Lung (tissue), 12 donors: ENCODE measurements around the gene KRTAP5-11. TPM values are rescaled to one million over a fixed set of nuclear protein-coding genes. Genes with fewer than 3 reads are reported as not detected.
"Not testable (repeated sequence)": the region's sequence is repeated elsewhere in the genome, so short reads cannot be mapped to it uniquely, and the experiment has no call there.

Experiments used
- ATAC-seq: fragments of 200-7000 bp; cut with Tn5 transposase; one replicate; pipeline ENCODE4 v1.9.1; 2020; ENCODE audit warnings: moderate number of reproducible peaks; ENCODE audit not compliant: insufficient read depth, low FRiP score
- DNase-seq, 3 donors: peaks; one replicate each; pipeline ENCODE4 v3.0.0-alpha.2; 2013 to 2017
- H3K27ac ChIP-seq, 2 donors: one replicate each; pipeline ENCODE4 v1.5.1; 2013; ENCODE audit warnings: mild to moderate bottlenecking in 2 of 2, moderate library complexity in 2 of 2, control low read depth in 1 of 2, inconsistent platforms in 1 of 2, low read depth in 1 of 2, low read length in 1 of 2
- H3K27me3 ChIP-seq, 3 donors: one replicate each; pipeline ENCODE4 v1.5.1; 2013; ENCODE audit warnings: low read length in 2 of 3; ENCODE audit not compliant: control insufficient read depth in 3 of 3, insufficient read depth in 3 of 3
- H3K36me3 ChIP-seq, 4 donors: one replicate each; pipeline ENCODE4 v1.5.1; 2013; ENCODE audit warnings: low read length in 4 of 4, mild to moderate bottlenecking in 1 of 4, moderate library complexity in 1 of 4; ENCODE audit not compliant: control insufficient read depth in 4 of 4, insufficient read depth in 4 of 4
- H3K4me1 ChIP-seq, 5 donors: one replicate each; pipeline ENCODE4 v1.5.1; 2013; ENCODE audit warnings: low read length in 5 of 5, mild to moderate bottlenecking in 2 of 5, moderate library complexity in 1 of 5; ENCODE audit not compliant: control insufficient read depth in 5 of 5, insufficient read depth in 5 of 5
- H3K4me3 ChIP-seq: one replicate; pipeline ENCODE4 v1.5.1; 2013; ENCODE audit warnings: mild to moderate bottlenecking, control low read depth, moderate library complexity
- H3K9ac ChIP-seq, 2 donors: one replicate each; pipeline ENCODE4 v1.5.1; 2013; ENCODE audit warnings: low read length in 2 of 2, control low read depth in 1 of 2; ENCODE audit not compliant: insufficient read depth in 1 of 2
- H3K9me3 ChIP-seq, 4 donors: one replicate each; pipeline ENCODE4 v1.5.1; 2013; ENCODE audit warnings: low read length in 3 of 4, mild to moderate bottlenecking in 1 of 4, moderate library complexity in 1 of 4; ENCODE audit not compliant: control insufficient read depth in 4 of 4, insufficient read depth in 3 of 4
- WGBS, 2 donors: extraction: QIAGEN DNeasy Blood & Tissue Kit; methylation state at CpG; one replicate each; pipeline ENCODE4 v1.1.7; 2013; 5-methylcytosine and 5-hydroxymethylcytosine counted together
- polyA plus RNA-seq, 2 donors: library from polyadenylated mRNA; stranded (reverse); fragments of 200-250 nt; gene quantifications; one replicate each; pipeline ENCODE4 v1.2.1, GENCODE V29; 2013
- total RNA-seq, 2 donors: library from RNA; depleted of rRNA in 1 of 2; stranded (reverse); fragments of >200 nt in 1 of 2; gene quantifications; one replicate each; pipeline ENCODE4 v1.2.1, GENCODE V29; 2014 to 2021
- TF ChIP-seq, protein P1 (sequence below): IDR thresholded peaks from 2 replicates; pipeline ENCODE4 v1.5.1; 2012; ENCODE audit warnings: mild to moderate bottlenecking; ENCODE audit errors: control extremely low read depth, extremely low read depth
- donor health status: control.
- donor health status: control.
- donor health status: Bipolar disorder and iron deficiency.
- donor health status: healthy.
- donor health status: DM: yes; HTN: yes; CAD: no.

Gene KRTAP5-11
- total and polyA plus RNA-seq, 4 donors = not detected

DNA sequence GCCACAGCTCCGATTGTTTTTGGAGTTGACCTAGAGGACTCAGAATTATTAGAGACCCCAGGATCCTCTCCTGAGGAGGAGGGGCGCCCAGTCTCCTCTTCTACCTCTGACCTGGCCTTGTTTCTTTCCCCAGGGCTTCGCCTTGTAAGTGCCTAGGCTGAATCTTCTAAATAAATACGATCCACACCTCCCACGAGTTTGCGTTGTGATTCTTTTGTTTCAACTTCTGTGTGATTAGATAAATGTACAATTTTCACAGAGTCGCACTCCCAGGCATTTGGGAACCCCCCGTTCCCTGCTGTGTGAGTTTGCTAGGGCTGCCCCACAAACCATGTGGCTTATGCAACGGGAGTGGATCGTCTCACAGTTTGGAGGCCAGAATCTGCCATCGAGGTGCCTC, 43.7 kb downstream of the KRTAP5-11 start:
- TF ChIP-seq, protein P1, sequence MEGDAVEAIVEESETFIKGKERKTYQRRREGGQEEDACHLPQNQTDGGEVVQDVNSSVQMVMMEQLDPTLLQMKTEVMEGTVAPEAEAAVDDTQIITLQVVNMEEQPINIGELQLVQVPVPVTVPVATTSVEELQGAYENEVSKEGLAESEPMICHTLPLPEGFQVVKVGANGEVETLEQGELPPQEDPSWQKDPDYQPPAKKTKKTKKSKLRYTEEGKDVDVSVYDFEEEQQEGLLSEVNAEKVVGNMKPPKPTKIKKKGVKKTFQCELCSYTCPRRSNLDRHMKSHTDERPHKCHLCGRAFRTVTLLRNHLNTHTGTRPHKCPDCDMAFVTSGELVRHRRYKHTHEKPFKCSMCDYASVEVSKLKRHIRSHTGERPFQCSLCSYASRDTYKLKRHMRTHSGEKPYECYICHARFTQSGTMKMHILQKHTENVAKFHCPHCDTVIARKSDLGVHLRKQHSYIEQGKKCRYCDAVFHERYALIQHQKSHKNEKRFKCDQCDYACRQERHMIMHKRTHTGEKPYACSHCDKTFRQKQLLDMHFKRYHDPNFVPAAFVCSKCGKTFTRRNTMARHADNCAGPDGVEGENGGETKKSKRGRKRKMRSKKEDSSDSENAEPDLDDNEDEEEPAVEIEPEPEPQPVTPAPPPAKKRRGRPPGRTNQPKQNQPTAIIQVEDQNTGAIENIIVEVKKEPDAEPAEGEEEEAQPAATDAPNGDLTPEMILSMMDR = no peak
- Histone ChIP-seq H3K9me3 (no peaks in the 10 kb centered on the region), H3K36me3 (no peaks in the 10 kb centered on the region), H3K4me1 (no peaks in the 10 kb centered on the region), H3K9ac (no peak overlapping the region), H3K27me3 (no peaks in the 10 kb centered on the region), H3K4me3 (no peak overlapping the region), H3K27ac (no peak overlapping the region)
- ATAC-seq (no peak), DNase-seq (no peak)
- WGBS, 2 donors = 88% methylated on average over 11 of the region's 11 CpGs

DNA sequence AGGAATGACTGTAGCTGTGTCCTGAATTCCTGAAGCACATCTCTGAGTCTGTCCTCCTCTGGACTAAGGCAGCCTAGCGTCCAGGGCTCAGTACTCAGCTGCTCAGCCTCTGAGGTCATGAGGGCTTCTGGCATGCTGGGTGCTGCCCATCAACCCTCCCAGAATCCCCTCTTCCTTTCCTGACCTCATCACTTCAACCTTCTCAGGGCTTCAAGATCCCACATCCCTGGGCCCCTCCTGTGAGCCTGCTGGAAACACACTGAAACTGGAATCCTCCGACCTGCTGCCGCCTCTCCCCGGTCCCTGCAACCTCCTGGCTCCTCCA, 44.0 kb downstream of the KRTAP5-11 start:
- DNase-seq (no peak), ATAC-seq (no peak)
- Histone ChIP-seq H3K27ac (no peak overlapping the region), H3K9ac (no peak overlapping the region), H3K27me3 (no peaks in the 10 kb centered on the region), H3K9me3 (no peaks in the 10 kb centered on the region), H3K4me1 (no peaks in the 10 kb centered on the region), H3K4me3 (no peak overlapping the region), H3K36me3 (no peaks in the 10 kb centered on the region)
- 90 to 91% methylated on average over 4 of the region's 4 CpGs for WGBS, 2 donors
- TF ChIP-seq, protein P1 = no peak

DNA sequence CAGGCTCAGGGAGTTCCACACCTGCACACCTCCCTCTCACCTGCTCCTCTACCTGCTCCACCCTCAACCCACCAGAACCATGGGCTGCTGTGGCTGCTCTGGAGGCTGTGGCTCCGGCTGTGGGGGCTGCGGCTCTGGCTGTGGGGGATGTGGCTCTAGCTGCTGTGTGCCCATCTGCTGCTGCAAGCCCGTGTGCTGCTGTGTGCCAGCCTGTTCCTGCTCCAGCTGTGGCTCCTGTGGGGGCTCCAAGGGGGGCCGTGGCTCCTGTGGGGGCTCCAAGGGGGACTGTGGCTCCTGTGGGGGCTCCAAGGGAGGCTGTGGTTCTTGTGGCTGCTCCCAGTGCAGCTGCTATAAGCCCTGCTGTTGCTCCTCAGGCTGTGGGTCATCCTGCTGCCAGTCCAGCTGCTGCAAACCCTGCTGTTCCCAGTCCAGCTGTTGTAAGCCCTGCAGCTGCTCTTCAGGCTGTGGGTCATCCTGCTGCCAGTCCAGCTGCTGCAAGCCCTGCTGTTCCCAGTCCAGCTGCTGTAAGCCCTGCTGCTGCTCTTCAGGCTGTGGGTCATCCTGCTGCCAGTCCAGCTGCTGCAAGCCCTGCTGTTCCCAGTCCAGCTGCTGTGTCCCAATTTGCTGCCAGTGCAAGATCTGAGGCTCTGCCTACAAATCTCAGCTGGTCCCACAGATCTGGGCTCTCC, 44.6 kb downstream of the KRTAP5-11 start, which contains the start of gene KRTAP5-8:
TSS of gene KRTAP5-8 (plus strand) at position 49 of the 689 bp plus-strand sequence. CDS start at position 80, 31 bp downstream.
- not testable (repeated sequence) for H3K27me3 ChIP-seq, H3K4me1 ChIP-seq, H3K36me3 ChIP-seq, H3K27ac ChIP-seq, ATAC-seq, H3K4me3 ChIP-seq, H3K9ac ChIP-seq, H3K9me3 ChIP-seq
- WGBS, 2 donors = 52 to 66% methylated on average over 4 of the region's 4 CpGs
- peak; percentile 26 to 54 (median 45) for DNase-seq

DNA sequence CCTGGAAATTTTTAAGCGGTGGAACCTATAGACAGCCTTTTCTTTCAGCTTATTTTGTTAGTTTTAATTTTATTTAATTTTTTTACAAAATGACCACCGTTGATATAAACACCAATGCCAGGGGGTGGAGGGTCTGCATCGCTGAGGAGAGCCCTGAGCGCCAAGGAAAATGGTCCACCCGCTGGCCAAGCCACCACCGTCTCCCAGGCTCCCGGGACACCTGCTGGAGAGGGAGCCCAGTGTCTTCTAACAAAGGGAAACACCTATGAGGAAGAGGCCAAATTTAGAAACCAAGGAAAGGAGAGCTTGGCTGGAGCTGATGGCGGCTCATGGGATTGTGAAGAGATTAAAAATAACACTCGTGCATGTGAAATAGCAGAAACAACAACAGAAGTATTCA, 45.1 kb downstream of the KRTAP5-11 start:
- Histone ChIP-seq H3K9me3 (no peaks in the 10 kb centered on the region), H3K36me3 (no peaks in the 10 kb centered on the region), H3K27me3 (no peaks in the 10 kb centered on the region), H3K4me3 (no peak overlapping the region), H3K4me1 (no peaks in the 10 kb centered on the region), H3K27ac (no peak overlapping the region), H3K9ac (no peak overlapping the region)
- no peak for DNase-seq
- TF ChIP-seq, protein P1 = no peak
- WGBS, 2 donors = 89 to 91% methylated on average over 9 of the region's 9 CpGs
- ATAC-seq = no peak
